Lung (tissue), 12 donors: Measurements from ENCODE around the gene LRGUK. TPM values are rescaled to one million over a fixed set of nuclear protein-coding genes. Genes with fewer than 3 reads are reported as not detected.

ENCODE experiments used
- ATAC-seq: fragments of 200-7000 bp; cut with Tn5 transposase; one replicate; pipeline ENCODE4 v1.9.1; 2020; ENCODE audit warnings: moderate number of reproducible peaks; ENCODE audit not compliant: insufficient read depth, low FRiP score
- DNase-seq, 3 donors: peaks; one replicate each; pipeline ENCODE4 v3.0.0-alpha.2; 2013 to 2017
- H3K27ac ChIP-seq, 2 donors: one replicate each; pipeline ENCODE4 v1.5.1; 2013; ENCODE audit warnings: mild to moderate bottlenecking in 2 of 2, moderate library complexity in 2 of 2, control low read depth in 1 of 2, inconsistent platforms in 1 of 2, low read depth in 1 of 2, low read length in 1 of 2
- H3K27me3 ChIP-seq, 3 donors: one replicate each; pipeline ENCODE4 v1.5.1; 2013; ENCODE audit warnings: low read length in 2 of 3; ENCODE audit not compliant: control insufficient read depth in 3 of 3, insufficient read depth in 3 of 3
- H3K36me3 ChIP-seq, 4 donors: one replicate each; pipeline ENCODE4 v1.5.1; 2013; ENCODE audit warnings: low read length in 4 of 4, mild to moderate bottlenecking in 1 of 4, moderate library complexity in 1 of 4; ENCODE audit not compliant: control insufficient read depth in 4 of 4, insufficient read depth in 4 of 4
- H3K4me1 ChIP-seq, 5 donors: one replicate each; pipeline ENCODE4 v1.5.1; 2013; ENCODE audit warnings: low read length in 5 of 5, mild to moderate bottlenecking in 2 of 5, moderate library complexity in 1 of 5; ENCODE audit not compliant: control insufficient read depth in 5 of 5, insufficient read depth in 5 of 5
- H3K4me3 ChIP-seq: one replicate; pipeline ENCODE4 v1.5.1; 2013; ENCODE audit warnings: mild to moderate bottlenecking, control low read depth, moderate library complexity
- H3K9ac ChIP-seq, 2 donors: one replicate each; pipeline ENCODE4 v1.5.1; 2013; ENCODE audit warnings: low read length in 2 of 2, control low read depth in 1 of 2; ENCODE audit not compliant: insufficient read depth in 1 of 2
- H3K9me3 ChIP-seq, 4 donors: one replicate each; pipeline ENCODE4 v1.5.1; 2013; ENCODE audit warnings: low read length in 3 of 4, mild to moderate bottlenecking in 1 of 4, moderate library complexity in 1 of 4; ENCODE audit not compliant: control insufficient read depth in 4 of 4, insufficient read depth in 3 of 4
- WGBS, 2 donors: extraction: QIAGEN DNeasy Blood & Tissue Kit; methylation state at CpG; one replicate each; pipeline ENCODE4 v1.1.7; 2013; 5-methylcytosine and 5-hydroxymethylcytosine counted together
- polyA plus RNA-seq, 2 donors: library from polyadenylated mRNA; stranded (reverse); fragments of 200-250 nt; gene quantifications; one replicate each; pipeline ENCODE4 v1.2.1, GENCODE V29; 2013
- total RNA-seq, 2 donors: library from RNA; depleted of rRNA in 1 of 2; stranded (reverse); fragments of >200 nt in 1 of 2; gene quantifications; one replicate each; pipeline ENCODE4 v1.2.1, GENCODE V29; 2014 to 2021
- TF ChIP-seq, protein P1 (sequence below): IDR thresholded peaks from 2 replicates; pipeline ENCODE4 v1.5.1; 2012; ENCODE audit warnings: mild to moderate bottlenecking; ENCODE audit errors: control extremely low read depth, extremely low read depth
- donor health status: control.
- donor health status: control.
- donor health status: Bipolar disorder and iron deficiency.
- donor health status: healthy.
- donor health status: DM: yes; HTN: yes; CAD: no.

LRGUK gene
- total and polyA plus RNA-seq, 4 donors, result 0.55 to 10.4 (median 2.5) TPM

DNA sequence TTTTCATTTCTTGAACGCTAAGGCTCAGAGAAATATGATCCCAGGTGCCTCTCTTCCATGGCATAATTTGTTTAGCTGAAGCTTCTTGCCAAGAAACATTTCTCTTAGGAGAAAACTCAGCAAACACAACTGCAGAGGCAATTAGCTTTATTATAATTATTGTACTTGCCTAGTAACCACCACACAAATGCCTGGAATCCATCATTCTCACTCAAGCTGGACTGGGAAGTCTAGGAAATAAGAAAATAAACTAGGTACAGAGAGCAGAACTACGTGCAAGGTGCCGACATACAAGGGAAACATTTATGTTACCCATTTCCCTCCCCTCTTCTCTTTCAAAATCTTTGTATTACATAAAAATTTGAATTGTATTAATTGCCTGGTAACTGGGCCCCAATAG lies 174.5 kb downstream of the LRGUK start:
- Histone ChIP-seq H3K4me1 (peaks cover 0 to 37% (median 18%) of the 10 kb centered on the region in 5 donors), H3K4me3 (no peak overlapping the region), H3K9ac (no peak overlapping the region), H3K27ac (no peak overlapping the region), H3K9me3 (no peaks in the 10 kb centered on the region), H3K27me3 (no peaks in the 10 kb centered on the region), H3K36me3 (peaks cover 5 to 28% (median 12%) of the 10 kb centered on the region in 4 donors)
- TF ChIP-seq, protein P1, sequence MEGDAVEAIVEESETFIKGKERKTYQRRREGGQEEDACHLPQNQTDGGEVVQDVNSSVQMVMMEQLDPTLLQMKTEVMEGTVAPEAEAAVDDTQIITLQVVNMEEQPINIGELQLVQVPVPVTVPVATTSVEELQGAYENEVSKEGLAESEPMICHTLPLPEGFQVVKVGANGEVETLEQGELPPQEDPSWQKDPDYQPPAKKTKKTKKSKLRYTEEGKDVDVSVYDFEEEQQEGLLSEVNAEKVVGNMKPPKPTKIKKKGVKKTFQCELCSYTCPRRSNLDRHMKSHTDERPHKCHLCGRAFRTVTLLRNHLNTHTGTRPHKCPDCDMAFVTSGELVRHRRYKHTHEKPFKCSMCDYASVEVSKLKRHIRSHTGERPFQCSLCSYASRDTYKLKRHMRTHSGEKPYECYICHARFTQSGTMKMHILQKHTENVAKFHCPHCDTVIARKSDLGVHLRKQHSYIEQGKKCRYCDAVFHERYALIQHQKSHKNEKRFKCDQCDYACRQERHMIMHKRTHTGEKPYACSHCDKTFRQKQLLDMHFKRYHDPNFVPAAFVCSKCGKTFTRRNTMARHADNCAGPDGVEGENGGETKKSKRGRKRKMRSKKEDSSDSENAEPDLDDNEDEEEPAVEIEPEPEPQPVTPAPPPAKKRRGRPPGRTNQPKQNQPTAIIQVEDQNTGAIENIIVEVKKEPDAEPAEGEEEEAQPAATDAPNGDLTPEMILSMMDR, result no peak
- DNase-seq (peak in 2 of 3 donors; percentile 50 to 52), ATAC-seq (no peak)
- WGBS, 2 donors, result 74 to 85% methylated on average over 3 of the region's 3 CpGs

DNA sequence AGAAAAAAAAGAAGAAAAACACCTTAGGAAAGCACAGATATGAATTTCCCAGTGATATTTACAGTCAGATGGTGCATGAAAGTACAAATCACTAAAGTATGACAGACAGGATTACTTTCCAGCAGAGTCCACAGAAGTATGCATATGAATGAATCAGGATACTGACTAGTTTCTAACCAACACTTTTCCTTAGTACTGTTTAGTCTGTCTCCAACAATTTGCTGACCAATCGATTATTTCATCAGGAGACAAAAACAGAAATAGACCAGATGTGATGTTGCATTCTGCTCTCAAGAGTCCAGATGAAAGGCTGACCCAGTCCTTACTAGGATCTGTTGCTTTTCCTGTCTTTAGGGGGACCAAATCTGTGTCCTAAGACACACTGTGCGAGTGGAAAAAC lies 175.0 kb downstream of the LRGUK start:
- H3K36me3 ChIP-seq, result peaks cover 5 to 29% (median 12%) of the 10 kb centered on the region in 4 donors

DNA sequence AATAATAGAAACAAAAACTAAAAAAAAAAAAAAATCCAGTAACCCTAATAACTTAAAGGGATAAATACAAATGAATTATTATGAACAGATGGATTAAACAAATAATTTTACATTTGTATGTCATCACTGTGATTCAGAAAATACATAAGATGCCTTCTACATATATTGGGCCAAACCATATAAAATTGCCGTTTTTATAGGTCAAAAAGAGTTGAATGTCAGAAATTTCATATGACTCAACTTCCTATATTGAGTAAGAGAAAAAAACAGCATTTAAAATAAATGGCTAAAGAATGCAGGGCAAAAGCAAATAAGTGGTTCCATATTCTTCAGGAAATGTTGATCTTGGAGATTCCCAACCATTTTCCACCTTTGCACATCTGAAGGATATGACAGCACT lies 180.2 kb downstream of the LRGUK start:
- DNase-seq (no peak), ATAC-seq (no peak)
- Histone ChIP-seq H3K9ac (no peak overlapping the region), H3K4me3 (no peak overlapping the region), H3K36me3 (peaks cover 5 to 19% (median 9%) of the 10 kb centered on the region in 4 donors), H3K27me3 (no peaks in the 10 kb centered on the region), H3K27ac (no peak overlapping the region), H3K9me3 (no peaks in the 10 kb centered on the region), H3K4me1 (peaks cover 0 to 5% (median 1%) of the 10 kb centered on the region in 5 donors)
- TF ChIP-seq, protein P1, result no peak
- WGBS, 2 donors, result 66 to 78% methylated on average over 1 of the region's 1 CpG

More for the DNA sequence above, 175.0 kb downstream of the LRGUK start:
- H3K27me3 ChIP-seq, result no peaks in the 10 kb centered on the region
- TF ChIP-seq, protein P1, result no peak
- no peaks in the 10 kb centered on the region for H3K9me3 ChIP-seq
- H3K4me3 ChIP-seq, result no peak overlapping the region
- no peak overlapping the region for H3K9ac ChIP-seq
- DNase-seq, result peak in 1 of 3 donors; percentile 18
- 82 to 88% methylated on average over 2 of the region's 2 CpGs for WGBS, 2 donors
- H3K27ac ChIP-seq, result no peak overlapping the region
- peaks cover 0 to 37% (median 18%) of the 10 kb centered on the region in 5 donors for H3K4me1 ChIP-seq
- no peak for ATAC-seq

DNA sequence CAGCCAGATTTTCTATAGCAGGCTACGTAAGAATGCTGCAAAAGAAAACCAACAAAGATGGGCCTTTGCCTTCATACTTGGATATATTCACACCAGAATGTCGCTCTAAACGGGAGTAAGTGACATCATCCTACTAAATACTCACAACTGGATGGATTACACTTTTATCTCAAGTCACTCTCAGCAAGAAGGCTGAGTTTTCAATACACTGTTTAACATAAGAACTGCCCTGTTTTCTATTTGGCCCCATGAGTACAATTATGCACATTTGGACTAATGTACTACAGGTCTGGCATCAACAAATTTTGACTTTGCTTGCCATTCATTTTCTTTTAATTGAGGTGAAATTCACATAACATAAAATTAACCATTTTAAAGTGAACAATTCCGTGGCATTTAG lies 181.4 kb downstream of the LRGUK start:
- H3K9me3 ChIP-seq, result no peaks in the 10 kb centered on the region
- ATAC-seq (no peak), DNase-seq (no peak)
- TF ChIP-seq, protein P1, result no peak
- H3K4me1 ChIP-seq, result no peaks in the 10 kb centered on the region
- peaks cover 4 to 18% (median 7%) of the 10 kb centered on the region in 4 donors for H3K36me3 ChIP-seq
- H3K27me3 ChIP-seq, result no peaks in the 10 kb centered on the region
- no peak overlapping the region for H3K9ac ChIP-seq
- no peak overlapping the region for H3K4me3 ChIP-seq
- WGBS, 2 donors, result 91 to 93% methylated on average over 4 of the region's 4 CpGs
- no peak overlapping the region for H3K27ac ChIP-seq
